Sigmoid colon (tissue), 4 donors: ENCODE measurements around the gene SLC30A7.

Experiments
- EP300 ChIP-seq, 4 donors: sonication (generic); formaldehyde crosslinking; IDR thresholded peaks; one replicate each; pipeline ENCODE4 v1.6.1; 2017; ENCODE audit warnings: antibody characterized with exemption in 4 of 4
- POLR2AphosphoS5 ChIP-seq, 4 donors: sonication (generic); formaldehyde crosslinking; IDR thresholded peaks; one replicate each; pipeline ENCODE4 v1.6.1; 2017; ENCODE audit warnings: antibody characterized with exemption in 4 of 4

GRCh38 chr1:100931716-100932115 lies 35.8 kb downstream of the SLC30A7 start:
- TF ChIP-seq POLR2AphosphoS5 (IDR thresholded peaks at IDR 0.05): no peak
- TF ChIP-seq EP300 (IDR thresholded peaks at IDR 0.05): no peak
